ENCODE data around the gene INSYN1. TPM values are rescaled to one million over a fixed set of nuclear protein-coding genes. Genes with fewer than 3 reads are reported as not detected.
"Not testable (repeated sequence)": the region's sequence is repeated elsewhere in the genome, so short reads cannot be mapped to it uniquely, and the experiment has no call there.

Gene INSYN1
- total and polyA plus RNA-seq, 5 experiments from 2014 or later = not detected

DNA sequence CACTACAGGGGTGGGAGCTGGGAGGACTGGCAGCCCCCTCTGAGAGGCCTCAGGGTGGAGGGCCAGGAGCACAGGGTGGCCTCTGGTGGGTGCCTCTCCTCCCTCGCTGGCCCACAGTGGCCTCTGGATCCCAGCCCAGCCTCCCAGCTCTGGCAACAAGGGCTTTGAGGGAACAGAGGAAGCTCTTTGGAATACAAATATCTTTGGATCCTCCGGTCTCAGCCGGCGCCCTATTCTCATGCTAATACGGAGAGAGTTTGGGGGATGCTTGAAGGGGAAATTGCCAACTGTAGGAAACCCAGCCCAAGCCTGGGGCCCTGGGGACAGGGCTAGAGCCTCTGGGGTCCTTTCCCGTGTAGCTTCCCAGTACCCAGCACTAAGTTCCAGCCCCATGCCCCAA, 33.4 kb upstream of the INSYN1 start:
- peak in 1 of 10 donors; percentile 37 for DNase-seq
- Mint-ChIP-seq H3K36me3 (no peaks in the 10 kb centered on the region), H3K27me3 (peaks cover 0 to 7% (median 2%) of the 10 kb centered on the region in 5 donors), H3K4me3 (no peak overlapping the region), H3K27ac (no peak overlapping the region), H3K9me3 (no peaks in the 10 kb centered on the region), H3K4me1 (peaks cover 0 to 2% (median 0%) of the 10 kb centered on the region in 4 donors)
- POLR2A ChIA-PET = no interaction called here
- ATAC-seq = no peak

DNA sequence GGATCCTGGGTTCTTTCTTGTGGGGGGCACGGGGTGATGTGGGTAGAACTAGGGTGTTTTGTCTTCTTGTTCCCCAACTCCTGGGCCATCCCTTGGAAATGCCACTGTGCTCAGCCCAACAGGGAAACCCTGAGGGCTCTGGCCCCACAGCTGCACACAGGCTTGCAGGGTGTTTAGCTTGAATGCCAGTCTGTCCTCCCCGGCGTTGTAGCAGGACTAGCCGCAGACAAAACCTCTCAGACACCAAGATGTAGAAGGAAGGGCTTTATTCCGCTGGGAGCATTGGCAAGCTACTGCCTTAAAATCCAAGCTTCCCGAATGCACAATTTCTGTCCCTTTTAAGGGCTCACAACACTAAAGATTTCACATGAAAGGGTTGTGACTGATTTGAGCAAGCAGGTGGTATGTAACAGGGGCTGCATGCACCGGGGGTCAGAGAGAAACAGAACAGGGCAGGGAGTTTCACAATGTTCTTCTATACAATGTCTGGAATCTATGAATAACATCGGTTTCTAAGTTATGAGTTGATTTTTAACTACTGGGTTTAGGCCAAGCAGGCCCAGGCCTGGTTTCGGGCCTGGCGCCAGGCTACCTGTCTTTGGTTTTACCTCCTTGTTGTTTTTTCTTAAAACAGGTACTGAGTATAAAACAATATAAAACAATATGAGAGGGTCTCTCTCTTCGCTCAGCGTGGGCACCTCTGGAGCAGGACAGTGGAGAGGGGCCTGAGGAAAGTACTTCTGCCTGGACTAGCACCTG, 32.3 kb upstream of the INSYN1 start:
- H3K27ac Mint-ChIP-seq, ATAC-seq, POLR2A ChIA-PET, H3K4me1 Mint-ChIP-seq, H3K36me3 Mint-ChIP-seq, H3K27me3 Mint-ChIP-seq, H3K9me3 Mint-ChIP-seq, H3K4me3 Mint-ChIP-seq: not testable (repeated sequence)
- DNase-seq = peak in 1 of 10 donors; percentile 26

DNA sequence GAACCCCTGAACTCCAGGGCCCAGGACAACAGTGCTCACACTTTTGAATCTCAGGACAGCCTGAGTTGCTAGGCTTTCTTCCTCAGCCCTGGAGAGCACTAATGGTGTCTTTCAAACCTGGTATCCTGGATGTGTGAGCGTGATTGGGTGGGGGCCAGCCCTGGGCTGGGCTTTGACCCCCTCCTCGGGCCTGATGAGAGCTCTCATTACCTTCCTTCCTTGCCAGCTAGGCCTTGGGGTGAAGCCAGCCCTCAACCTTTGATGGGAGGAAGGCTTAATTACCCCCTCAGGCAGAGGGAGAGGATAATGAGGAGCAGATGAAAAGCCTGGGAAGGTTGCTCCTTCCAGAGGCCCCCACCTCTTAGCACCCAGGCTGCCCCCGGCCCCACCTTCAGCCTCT, 31.1 kb upstream of the INSYN1 start:
- Mint-ChIP-seq H3K4me1 (peaks cover 0 to 2% (median 0%) of the 10 kb centered on the region in 4 donors), H3K36me3 (no peaks in the 10 kb centered on the region), H3K27me3 (peaks cover 0 to 4% (median 0%) of the 10 kb centered on the region in 5 donors), H3K9me3 (no peaks in the 10 kb centered on the region), H3K27ac (no peak overlapping the region), H3K4me3 (no peak overlapping the region)
- no peak for ATAC-seq
- POLR2A ChIA-PET = no interaction called here
- DNase-seq = peak in 1 of 10 donors; percentile 18

DNA sequence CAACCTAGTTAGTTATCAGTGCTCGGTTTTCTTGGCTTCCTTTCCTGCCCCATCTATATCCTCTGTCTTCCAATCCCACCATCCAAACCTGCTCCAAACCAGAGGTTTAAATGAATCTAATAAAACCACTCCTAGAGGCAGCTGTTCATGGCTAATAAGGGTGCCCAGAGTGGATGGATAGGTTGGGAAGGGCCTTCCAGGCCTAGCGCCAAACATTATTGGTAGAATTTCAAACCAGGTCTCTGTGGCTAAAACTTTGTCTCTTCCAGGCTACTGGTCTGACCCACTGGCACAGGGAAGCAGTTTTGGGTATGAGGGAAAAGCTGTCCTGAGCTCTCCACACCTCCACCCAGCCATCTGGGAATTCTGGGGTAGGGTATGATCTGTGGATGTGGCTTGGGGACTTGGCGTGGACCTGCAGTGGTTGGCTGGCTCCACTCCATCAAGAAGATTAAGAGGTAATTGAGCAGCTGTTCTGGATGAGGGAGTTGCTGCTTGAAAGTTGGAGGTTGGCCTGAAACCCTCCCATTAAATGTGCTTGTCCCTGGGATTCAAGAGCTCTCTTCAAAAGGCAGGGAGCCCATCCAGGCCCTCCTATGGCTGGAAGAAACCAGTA, 29.3 kb upstream of the INSYN1 start:
- Mint-ChIP-seq H3K27me3 (peaks cover 0 to 2% (median 0%) of the 10 kb centered on the region in 5 donors), H3K9me3 (no peaks in the 10 kb centered on the region)
- POLR2A ChIA-PET = no interaction called here

DNA sequence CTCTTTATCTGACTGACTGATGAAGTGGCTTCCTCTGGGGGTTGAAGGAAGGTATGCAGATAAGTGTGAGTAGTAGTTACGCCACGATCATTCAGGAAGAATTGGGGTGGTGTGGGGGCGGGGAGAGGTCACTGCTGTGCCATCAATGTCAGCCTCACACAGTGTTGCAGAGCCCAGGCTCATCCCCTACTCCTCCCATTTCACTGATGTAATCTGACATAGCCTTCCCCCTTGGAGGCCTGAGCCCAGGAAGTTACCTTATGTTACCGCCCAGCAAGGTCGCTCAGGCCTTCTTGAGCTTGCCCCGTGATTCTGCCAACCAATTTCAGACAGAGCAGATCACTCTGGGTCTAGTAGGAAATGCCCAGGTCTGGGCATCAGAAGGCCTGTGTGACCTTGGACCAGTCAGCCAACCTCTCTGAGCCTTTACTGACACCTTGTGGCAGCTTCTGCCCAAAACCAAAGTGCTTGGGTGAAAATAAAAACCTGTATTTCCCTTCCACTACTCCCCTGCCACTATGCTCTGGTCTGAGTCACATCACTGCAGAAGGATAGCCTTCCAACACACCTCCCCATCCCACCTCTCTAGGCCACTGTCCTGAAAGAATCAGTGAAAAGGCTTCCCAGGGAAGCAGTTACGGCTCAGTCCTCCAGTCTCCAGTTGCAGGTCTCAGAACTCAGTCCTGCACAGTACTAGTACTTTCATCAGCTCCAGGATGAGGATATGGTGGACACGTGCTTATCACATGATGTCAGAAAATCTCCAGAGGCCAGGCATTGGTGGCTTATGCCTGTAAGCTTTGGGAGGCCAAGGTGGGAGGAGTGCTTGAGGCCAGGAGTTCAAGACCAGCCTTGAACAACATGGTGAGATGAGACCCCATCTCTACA, 28.1 kb upstream of the INSYN1 start:
- POLR2A ChIA-PET = no interaction called here
- ATAC-seq (no peak), DNase-seq (peak in 1 of 10 donors; percentile 38)
- Mint-ChIP-seq H3K4me3 (no peak overlapping the region), H3K9me3 (no peaks in the 10 kb centered on the region), H3K27me3 (peaks cover 0 to 2% (median 0%) of the 10 kb centered on the region in 5 donors), H3K4me1 (peaks cover 0 to 2% (median 0%) of the 10 kb centered on the region in 4 donors), H3K36me3 (no peaks in the 10 kb centered on the region), H3K27ac (no peak overlapping the region)

More for the DNA sequence above, 29.3 kb upstream of the INSYN1 start:
- Mint-ChIP-seq H3K36me3 (no peaks in the 10 kb centered on the region), H3K27ac (no peak overlapping the region), H3K4me3 (no peak overlapping the region), H3K4me1 (peaks cover 0 to 2% (median 0%) of the 10 kb centered on the region in 4 donors)
- peak in 1 of 10 donors; percentile 15 for DNase-seq
- ATAC-seq = no peak

DNA sequence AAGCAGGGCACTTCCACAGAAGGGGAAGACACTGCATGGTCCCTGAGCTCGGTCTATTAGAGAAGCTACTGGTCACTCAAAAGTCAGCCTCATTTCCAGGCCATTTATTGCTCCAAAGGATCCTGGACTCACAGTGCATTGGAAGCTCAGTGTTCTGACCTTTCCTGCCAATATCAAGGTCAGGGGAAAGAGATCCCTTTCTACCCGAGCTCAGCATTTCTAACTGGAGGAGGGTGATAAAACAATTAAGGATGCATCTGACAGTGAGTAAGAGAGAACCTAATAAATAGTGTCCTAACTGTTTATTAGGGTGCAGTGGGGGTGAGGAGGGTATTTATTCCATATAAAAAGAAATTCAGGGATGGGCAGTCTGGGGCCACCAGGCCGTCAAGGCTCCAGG, 26.8 kb upstream of the INSYN1 start:
- H3K4me1 Mint-ChIP-seq = peaks cover 0 to 2% (median 0%) of the 10 kb centered on the region in 4 donors
- H3K9me3 Mint-ChIP-seq = no peaks in the 10 kb centered on the region
- DNase-seq = peak in 1 of 10 donors; percentile 10
- H3K36me3 Mint-ChIP-seq = no peaks in the 10 kb centered on the region
- peaks cover 0 to 5% (median 0%) of the 10 kb centered on the region in 5 donors for H3K27me3 Mint-ChIP-seq
- no peak overlapping the region for H3K27ac Mint-ChIP-seq
- no peak for ATAC-seq
- no peak overlapping the region for H3K4me3 Mint-ChIP-seq
- POLR2A ChIA-PET = no interaction called here

DNA sequence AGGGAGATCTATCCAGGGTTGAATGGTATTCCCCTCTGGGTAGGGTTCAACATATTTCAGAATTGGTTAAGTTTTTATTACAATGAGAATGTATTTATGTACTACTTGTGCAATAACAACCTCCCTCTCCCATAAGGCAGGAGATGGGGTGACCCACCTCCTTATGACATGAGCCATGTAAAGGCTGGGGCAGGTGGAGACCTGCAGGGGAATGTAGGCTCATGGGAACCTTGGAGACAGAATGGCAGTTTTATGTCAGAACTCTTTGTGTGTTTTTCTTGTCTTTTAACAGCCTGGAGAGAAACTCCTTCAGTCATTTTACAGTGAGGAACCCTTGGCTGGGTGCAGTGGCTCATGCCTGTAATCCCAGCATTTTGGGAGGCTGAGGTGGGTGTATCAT, 24.6 kb upstream of the INSYN1 start:
- DNase-seq = no peak
- ATAC-seq = no peak
- Mint-ChIP-seq H3K9me3 (no peaks in the 10 kb centered on the region), H3K4me3 (no peak overlapping the region), H3K36me3 (no peaks in the 10 kb centered on the region), H3K4me1 (no peaks in the 10 kb centered on the region), H3K27ac (no peak overlapping the region), H3K27me3 (peaks cover 0 to 10% (median 0%) of the 10 kb centered on the region in 5 donors)
- POLR2A ChIA-PET = no interaction called here

DNA sequence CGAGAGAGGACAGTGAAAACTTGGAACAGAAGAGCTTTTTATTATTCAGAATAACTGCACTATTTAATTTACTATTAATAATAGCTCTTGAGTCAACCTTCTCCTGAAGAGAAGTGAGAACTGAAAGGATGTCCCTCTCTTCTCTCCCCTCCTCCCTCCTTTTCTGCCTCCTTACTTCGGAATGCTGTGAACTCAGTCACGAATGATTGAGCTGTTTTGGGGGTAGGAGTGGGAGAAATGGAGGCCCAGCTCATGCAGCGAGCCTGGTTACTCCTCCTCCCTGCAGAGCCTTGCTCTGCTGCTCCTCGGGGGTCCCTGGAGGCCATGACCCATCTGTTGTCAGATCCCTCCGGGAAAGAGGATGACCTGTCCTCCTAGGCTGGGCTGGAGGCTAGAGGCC, 20.3 kb upstream of the INSYN1 start:
- POLR2A ChIA-PET = no interaction called here
- no peaks in the 10 kb centered on the region for H3K9me3 Mint-ChIP-seq
- DNase-seq (no peak), ATAC-seq (no peak)
- peaks cover 0 to 13% (median 5%) of the 10 kb centered on the region in 5 donors for H3K27me3 Mint-ChIP-seq
- H3K27ac Mint-ChIP-seq = no peak overlapping the region
- H3K4me1 Mint-ChIP-seq = no peaks in the 10 kb centered on the region
- H3K4me3 Mint-ChIP-seq = no peak overlapping the region
- no peaks in the 10 kb centered on the region for H3K36me3 Mint-ChIP-seq

DNA sequence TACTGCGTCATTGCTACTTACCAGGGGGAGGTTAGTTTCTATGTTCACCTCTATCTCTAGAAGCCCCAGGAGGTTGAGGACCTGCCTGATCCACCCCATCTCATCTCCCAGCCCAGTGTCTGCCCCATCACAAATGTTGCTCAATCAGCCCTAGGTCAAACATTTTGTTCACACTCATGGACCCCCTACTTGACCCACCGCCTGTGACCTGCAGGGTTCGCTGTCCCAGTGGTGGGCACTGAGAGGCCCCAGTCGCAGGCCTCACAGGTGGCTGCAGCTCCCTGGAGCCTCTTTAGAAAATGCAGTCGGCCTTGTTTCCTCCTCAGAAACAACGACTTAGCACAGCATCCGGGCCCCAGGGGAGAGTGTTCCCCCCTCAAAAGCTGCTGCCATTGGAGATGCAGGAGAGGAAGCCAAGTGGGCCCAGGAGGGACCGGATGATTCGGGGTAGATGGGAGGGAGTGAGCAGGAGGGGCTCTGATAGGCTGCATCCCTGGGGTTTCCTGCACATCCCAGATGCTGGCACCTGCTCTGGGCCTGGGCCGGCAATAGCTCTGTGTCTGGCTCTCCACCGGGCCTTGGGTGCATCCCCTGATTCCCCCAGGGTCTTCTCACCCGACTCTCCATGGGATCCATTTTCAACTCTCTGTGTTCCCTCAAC, 18.4 kb upstream of the INSYN1 start:
- DNase-seq (peak in 1 of 10 donors; percentile 45), ATAC-seq (no peak)
- Mint-ChIP-seq H3K9me3 (no peaks in the 10 kb centered on the region), H3K4me1 (peaks cover 0 to 2% (median 0%) of the 10 kb centered on the region in 4 donors), H3K4me3 (no peak overlapping the region), H3K36me3 (no peaks in the 10 kb centered on the region), H3K27ac (no peak overlapping the region), H3K27me3 (peaks cover 8 to 21% (median 11%) of the 10 kb centered on the region in 5 donors)
- POLR2A ChIA-PET = no interaction called here

DNA sequence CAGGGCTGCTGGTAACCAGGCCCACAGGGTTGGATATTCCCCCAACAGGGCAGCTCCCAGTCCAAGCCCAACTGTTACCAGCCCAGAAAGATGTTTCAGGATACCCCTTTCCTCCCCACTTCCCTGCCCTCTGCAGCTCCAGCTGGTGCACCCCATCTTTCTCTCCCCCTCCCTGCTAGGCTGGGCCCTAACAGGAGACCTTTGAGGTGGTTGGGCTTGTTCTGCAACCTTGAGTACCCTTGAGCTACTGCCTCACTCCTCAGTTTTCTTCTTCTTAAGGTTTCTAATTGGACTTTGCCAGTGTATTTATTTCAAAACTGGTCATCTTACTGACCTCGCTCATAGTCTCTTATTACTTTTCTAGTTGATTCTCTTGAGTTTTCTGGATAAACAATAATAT, 16.9 kb upstream of the INSYN1 start:
- DNase-seq = no peak
- Mint-ChIP-seq H3K4me1 (peaks cover 0 to 4% (median 0%) of the 10 kb centered on the region in 4 donors), H3K27me3 (peaks cover 14 to 24% (median 20%) of the 10 kb centered on the region in 5 donors), H3K27ac (no peak overlapping the region), H3K36me3 (no peaks in the 10 kb centered on the region), H3K9me3 (no peaks in the 10 kb centered on the region), H3K4me3 (no peak overlapping the region)
- ATAC-seq = no peak
- POLR2A ChIA-PET = no interaction called here

DNA sequence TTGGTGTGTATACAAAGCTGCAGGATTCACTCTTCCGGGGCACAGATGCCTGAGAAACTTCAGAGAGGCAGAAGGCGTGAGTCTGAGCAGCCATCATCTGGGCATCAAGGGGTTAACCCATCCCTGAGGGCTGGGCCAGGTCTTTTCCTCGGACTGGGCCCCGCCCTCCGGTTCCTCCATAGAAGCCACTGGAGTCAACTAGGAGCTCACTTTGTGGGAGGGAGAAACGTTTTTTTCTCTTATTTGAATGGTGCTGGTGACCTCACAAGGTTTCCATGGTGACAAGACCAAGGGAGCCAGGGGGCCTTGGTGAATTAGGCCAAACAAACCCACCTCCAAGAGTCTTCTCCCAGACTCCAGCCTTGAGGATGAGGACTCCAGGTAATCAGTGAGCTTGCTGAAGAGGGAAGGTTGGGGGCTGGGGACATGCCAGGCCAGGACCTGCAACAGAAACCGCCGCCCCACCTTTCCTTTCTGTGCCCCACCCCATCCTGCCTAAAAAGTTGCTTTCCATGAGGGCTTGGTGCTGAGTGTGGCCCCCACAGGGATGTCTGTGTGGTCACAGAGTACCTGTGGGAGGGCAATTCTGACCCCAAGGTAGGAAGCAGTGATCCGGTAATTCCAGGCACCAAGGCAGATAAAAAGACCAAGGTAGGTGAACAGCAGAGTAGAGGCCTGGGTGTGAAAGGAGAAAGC, 14.8 kb upstream of the INSYN1 start:
- no peak overlapping the region for H3K4me3 Mint-ChIP-seq
- no peaks in the 10 kb centered on the region for H3K9me3 Mint-ChIP-seq
- POLR2A ChIA-PET = no interaction called here
- DNase-seq (peak in 1 of 10 donors; percentile 31), ATAC-seq (no peak)
- no peaks in the 10 kb centered on the region for H3K36me3 Mint-ChIP-seq
- no peak overlapping the region for H3K27ac Mint-ChIP-seq
- peaks cover 0 to 4% (median 0%) of the 10 kb centered on the region in 4 donors for H3K4me1 Mint-ChIP-seq
- peaks cover 15 to 24% (median 19%) of the 10 kb centered on the region in 5 donors for H3K27me3 Mint-ChIP-seq

DNA sequence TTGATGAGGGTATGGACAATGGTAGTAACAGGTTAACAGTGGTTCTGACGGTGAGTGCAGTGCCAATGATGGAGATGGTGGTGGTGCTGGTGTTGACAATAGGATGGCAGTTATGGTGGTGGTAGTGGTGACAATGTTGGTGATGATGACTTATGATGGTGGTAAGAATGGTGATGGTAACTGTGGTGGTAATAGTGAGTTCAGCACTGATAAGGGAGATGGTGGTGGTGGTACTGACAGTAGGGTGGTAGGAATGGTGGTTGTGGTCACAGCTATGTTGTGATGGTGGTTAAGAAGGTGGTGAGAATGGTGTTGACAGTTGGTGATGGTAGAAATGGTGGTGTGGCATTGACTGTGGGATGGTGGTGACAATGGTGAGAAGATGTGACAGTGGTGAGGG, 13.4 kb upstream of the INSYN1 start:
- DNase-seq (peak in 1 of 10 donors; percentile 4), ATAC-seq (no peak)
- Mint-ChIP-seq H3K36me3 (no peaks in the 10 kb centered on the region), H3K9me3 (no peaks in the 10 kb centered on the region), H3K27ac (no peak overlapping the region), H3K4me3 (no peak overlapping the region), H3K27me3 (peaks cover 12 to 24% (median 19%) of the 10 kb centered on the region in 5 donors), H3K4me1 (peaks cover 0 to 4% (median 0%) of the 10 kb centered on the region in 4 donors)
- POLR2A ChIA-PET = no interaction called here
